Measurements from ENCODE around the gene INSYN2B.
"Not testable (repeated sequence)": the region's sequence is repeated elsewhere in the genome, so short reads cannot be mapped to it uniquely, and the experiment has no call there.

Gene INSYN2B

GRCh38 chr5:169954786-169955185, 25.5 kb downstream of the INSYN2B start:
- Histone ChIP-seq H3K27me3 (ENCODE audit: insufficient read depth, low read length, poor library complexity) (no peaks in the 10 kb centered on the region), H3K79me2 (ENCODE audit: insufficient read depth, low read length) (no peaks in the 10 kb centered on the region), H3K36me3 (ENCODE audit: insufficient read depth, low read length) (peaks cover 24% of the 10 kb centered on the region), H3K4me3 (ENCODE audit: low read depth in 1 of 2, low read length in 2 of 2) (no peak overlapping the region), H4K20me1 (ENCODE audit: insufficient read depth, low read length) (0 out of 2 replicates have a peak, but pooled peaks cover 2% of the 10 kb centered on the region), H3K4me2 (ENCODE audit: insufficient read depth, low read length) (no peak overlapping the region), H3K9ac (ENCODE audit: low read depth, low read length) (no peak overlapping the region), H3K27ac (ENCODE audit: low read length) (no peak overlapping the region), H3K9me3 (ENCODE audit: insufficient read depth, low read length, severe bottlenecking) (no peaks in the 10 kb centered on the region), H2AFZ (ENCODE audit: low read depth, low read length) (no peak overlapping the region), H3K4me1 (ENCODE audit: insufficient read depth, low read length) (no peaks in the 10 kb centered on the region)
- no peak for ATAC-seq (ENCODE audit: insufficient read depth, low read depth)
- TF ChIP-seq CTCF (IDR thresholded peaks at IDR 0.05; ENCODE audit: borderline replicate concordance, extremely low read depth, low read length, poor library complexity, severe bottlenecking): no peak
- no peak for TF ChIP-seq EZH2 (IDR thresholded peaks at IDR 0.05; ENCODE audit: borderline replicate concordance, low read depth, low read length, severe bottlenecking)
- DNase-seq: no peak

DNA sequence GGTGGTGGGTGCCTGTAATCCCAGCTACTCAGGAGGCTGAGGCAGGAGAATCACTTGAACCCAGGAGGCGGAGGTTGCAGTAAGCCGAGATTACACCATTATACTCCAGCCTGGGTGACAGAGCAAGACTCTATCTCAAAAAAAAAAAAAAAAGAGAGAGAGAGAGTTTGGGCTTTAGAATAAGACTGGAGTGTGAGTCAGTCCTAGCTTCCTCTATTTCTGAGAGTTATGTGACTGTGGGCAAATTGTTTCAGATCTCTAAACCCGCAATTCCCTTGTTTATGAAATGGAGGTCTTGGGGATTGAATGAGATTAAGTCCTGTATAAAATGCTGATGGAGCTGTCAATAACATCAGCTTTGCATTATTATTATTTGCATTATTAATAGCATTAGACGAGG, 27.1 kb downstream of the INSYN2B start:
- not testable (repeated sequence) for H3K4me1 ChIP-seq (ENCODE audit: insufficient read depth, low read length)

GRCh38 chr5:169950333-169950732, 30.0 kb downstream of the INSYN2B start:
- Histone ChIP-seq H4K20me1 (ENCODE audit: insufficient read depth, low read length) (0 out of 2 replicates have a peak, but pooled peaks cover 10% of the 10 kb centered on the region), H3K4me1 (ENCODE audit: insufficient read depth, low read length) (no peaks in the 10 kb centered on the region), H3K9ac (ENCODE audit: low read depth, low read length) (no peak overlapping the region), H3K4me2 (ENCODE audit: insufficient read depth, low read length) (no peak overlapping the region), H3K27me3 (ENCODE audit: insufficient read depth, low read length, poor library complexity) (no peaks in the 10 kb centered on the region), H3K27ac (ENCODE audit: low read length) (no peak overlapping the region), H3K4me3 (ENCODE audit: low read depth in 1 of 2, low read length in 2 of 2) (no peak overlapping the region), H3K9me3 (ENCODE audit: insufficient read depth, low read length, severe bottlenecking) (no peaks in the 10 kb centered on the region), H3K79me2 (ENCODE audit: insufficient read depth, low read length) (no peaks in the 10 kb centered on the region), H2AFZ (ENCODE audit: low read depth, low read length) (no peak overlapping the region), H3K36me3 (ENCODE audit: insufficient read depth, low read length) (peaks cover 52% of the 10 kb centered on the region)
- ATAC-seq (ENCODE audit: insufficient read depth, low read depth) (no peak), DNase-seq (no peak)
- no peak for TF ChIP-seq EZH2 (IDR thresholded peaks at IDR 0.05; ENCODE audit: borderline replicate concordance, low read depth, low read length, severe bottlenecking)
- no peak for TF ChIP-seq CTCF (IDR thresholded peaks at IDR 0.05; ENCODE audit: borderline replicate concordance, extremely low read depth, low read length, poor library complexity, severe bottlenecking)

More for the DNA sequence above, 27.1 kb downstream of the INSYN2B start:
- H3K9me3 ChIP-seq (ENCODE audit: insufficient read depth, low read length, severe bottlenecking); H3K27ac ChIP-seq (ENCODE audit: low read length); ATAC-seq (ENCODE audit: insufficient read depth, low read depth); H3K4me3 ChIP-seq (ENCODE audit: low read depth in 1 of 2, low read length in 2 of 2); H2AFZ ChIP-seq (ENCODE audit: low read depth, low read length); H3K4me2 ChIP-seq (ENCODE audit: insufficient read depth, low read length); DNase-seq; H3K79me2 ChIP-seq (ENCODE audit: insufficient read depth, low read length); H4K20me1 ChIP-seq (ENCODE audit: insufficient read depth, low read length); H3K9ac ChIP-seq (ENCODE audit: low read depth, low read length); H3K27me3 ChIP-seq (ENCODE audit: insufficient read depth, low read length, poor library complexity): not testable (repeated sequence)
- peaks cover 33% of the 10 kb centered on the region for H3K36me3 ChIP-seq (ENCODE audit: insufficient read depth, low read length)

DNA sequence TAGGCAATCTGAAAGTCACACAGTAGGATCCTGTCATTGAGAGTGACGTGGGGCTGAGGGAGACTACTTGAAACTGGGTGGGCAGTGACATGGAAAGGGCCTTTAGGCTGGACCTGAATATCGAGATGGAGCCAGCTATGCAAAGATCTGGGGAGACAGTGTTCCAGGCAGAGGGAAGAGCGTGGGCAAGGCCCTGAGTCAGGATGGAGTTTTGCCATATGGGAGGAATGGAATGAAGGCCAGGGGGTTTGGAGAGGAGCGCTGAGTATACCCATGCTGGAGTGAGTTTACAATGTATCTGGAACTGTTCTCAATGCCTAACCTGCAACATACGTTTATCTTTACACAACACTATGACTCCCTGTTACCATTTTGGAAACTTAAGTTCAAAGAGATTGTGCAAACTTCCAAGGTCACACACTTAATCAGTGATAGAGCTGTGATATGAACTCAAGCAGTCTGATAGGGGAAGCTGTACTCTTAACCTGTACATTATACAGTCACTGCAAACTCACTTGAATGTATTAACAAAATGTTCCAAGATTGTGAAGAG, 33.5 kb downstream of the INSYN2B start:
- Histone ChIP-seq H3K9ac (ENCODE audit: low read depth, low read length) (no peak overlapping the region), H3K9me3 (ENCODE audit: insufficient read depth, low read length, severe bottlenecking) (no peaks in the 10 kb centered on the region), H4K20me1 (ENCODE audit: insufficient read depth, low read length) (0 out of 2 replicates have a peak, but pooled peaks cover 19% of the 10 kb centered on the region), H3K27ac (ENCODE audit: low read length) (no peak overlapping the region), H3K4me2 (ENCODE audit: insufficient read depth, low read length) (no peak overlapping the region), H3K4me1 (ENCODE audit: insufficient read depth, low read length) (no peaks in the 10 kb centered on the region), H3K79me2 (ENCODE audit: insufficient read depth, low read length) (no peaks in the 10 kb centered on the region), H3K36me3 (ENCODE audit: insufficient read depth, low read length) (peaks cover 44% of the 10 kb centered on the region), H2AFZ (ENCODE audit: low read depth, low read length) (no peak overlapping the region), H3K4me3 (ENCODE audit: low read depth in 1 of 2, low read length in 2 of 2) (no peak overlapping the region), H3K27me3 (ENCODE audit: insufficient read depth, low read length, poor library complexity) (no peaks in the 10 kb centered on the region)
- DNase-seq: no peak
- ATAC-seq (ENCODE audit: insufficient read depth, low read depth): no peak
- no peak for TF ChIP-seq EZH2 (IDR thresholded peaks at IDR 0.05; ENCODE audit: borderline replicate concordance, low read depth, low read length, severe bottlenecking)
- TF ChIP-seq CTCF (IDR thresholded peaks at IDR 0.05; ENCODE audit: borderline replicate concordance, extremely low read depth, low read length, poor library complexity, severe bottlenecking): no peak

Data from DND-41 (cell line).